DOHH2 (cell line): ENCODE measurements around the gene TEX10.

Experiments
- H3F3A ChIP-seq: fragments of 200-600 bp; sonication (generic), shearing (Covaris generic); 2 replicates; pipeline ENCODE4 v1.6.0; 2016; ENCODE audit warnings: antibody characterized with exemption, mild to moderate bottlenecking; ENCODE audit not compliant: control insufficient read depth, insufficient read depth
- H3K27ac ChIP-seq: fragments of 200-600 bp; sonication (generic); 2 replicates; pipeline ENCODE4 v1.5.1; 2014; ENCODE audit warnings: low read depth, mild to moderate bottlenecking, low read length, moderate library complexity
- H3K27me3 ChIP-seq: fragments of 200-600 bp; sonication (generic); 2 replicates; pipeline ENCODE4 v1.6.1; 2014; ENCODE audit warnings: mild to moderate bottlenecking, low read length, mixed read lengths; ENCODE audit not compliant: control insufficient read depth
- H3K36me3 ChIP-seq: fragments of 200-600 bp; sonication (generic); 2 replicates; pipeline ENCODE4 v1.6.1; 2014; ENCODE audit warnings: mild to moderate bottlenecking, low read length, moderate library complexity, mixed read lengths; ENCODE audit not compliant: control insufficient read depth
- H3K4me1 ChIP-seq: fragments of 200-600 bp; sonication (generic); 2 replicates; pipeline ENCODE4 v1.6.1; 2014; ENCODE audit warnings: mild to moderate bottlenecking, low read length, mixed read lengths; ENCODE audit not compliant: control insufficient read depth
- H3K4me2 ChIP-seq: fragments of 200-600 bp; sonication (generic); 2 replicates; pipeline ENCODE4 v1.6.0; 2014; ENCODE audit warnings: mild to moderate bottlenecking, low read length, moderate library complexity
- H3K4me3 ChIP-seq: fragments of 200-600 bp; sonication (generic); 2 replicates; pipeline ENCODE4 v1.5.1; 2014; ENCODE audit warnings: mild to moderate bottlenecking, low read length, mixed read lengths
- H3K79me2 ChIP-seq: fragments of 200-600 bp; sonication (generic); 2 replicates; pipeline ENCODE4 v1.6.1; 2014; ENCODE audit warnings: mild to moderate bottlenecking, low read length, mixed read lengths; ENCODE audit not compliant: control insufficient read depth
- H3K9me2 ChIP-seq: fragments of 200-600 bp; sonication (generic); replicated peaks from 2 replicates; pipeline ENCODE4 v1.6.1; 2014; ENCODE audit warnings: mild to moderate bottlenecking, low read length, mixed read lengths; ENCODE audit not compliant: control insufficient read depth
- H3K9me3 ChIP-seq: fragments of 200-600 bp; sonication (generic); 2 replicates; pipeline ENCODE4 v1.6.1; 2014; ENCODE audit warnings: antibody characterized with exemption, low read length, mixed read lengths; ENCODE audit not compliant: control insufficient read depth, insufficient read depth
- H4K20me1 ChIP-seq: fragments of 200-600 bp; sonication (generic); 2 replicates; pipeline ENCODE4 v1.6.0; 2014; ENCODE audit warnings: low read depth, mild to moderate bottlenecking, antibody characterized with exemption, low read length, moderate library complexity; ENCODE audit not compliant: control insufficient read depth, insufficient read depth
- EZH2phosphoT487 ChIP-seq: fragments of 200-600 bp; sonication (generic); IDR thresholded peaks from 2 replicates; pipeline ENCODE4 v1.6.1; 2017; ENCODE audit warnings: borderline replicate concordance, mild to moderate bottlenecking, antibody characterized with exemption, low read length, moderate library complexity, mixed read lengths
- TF ChIP-seq, protein P1 (sequence below): fragments of 200-600 bp; sonication (generic); IDR thresholded peaks from one replicate; pipeline ENCODE4 v1.5.1; 2014; ENCODE audit warnings: antibody characterized with exemption, mild to moderate bottlenecking, low read depth, low read length; ENCODE audit not compliant: poor library complexity, severe bottlenecking

Gene TEX10

DNA sequence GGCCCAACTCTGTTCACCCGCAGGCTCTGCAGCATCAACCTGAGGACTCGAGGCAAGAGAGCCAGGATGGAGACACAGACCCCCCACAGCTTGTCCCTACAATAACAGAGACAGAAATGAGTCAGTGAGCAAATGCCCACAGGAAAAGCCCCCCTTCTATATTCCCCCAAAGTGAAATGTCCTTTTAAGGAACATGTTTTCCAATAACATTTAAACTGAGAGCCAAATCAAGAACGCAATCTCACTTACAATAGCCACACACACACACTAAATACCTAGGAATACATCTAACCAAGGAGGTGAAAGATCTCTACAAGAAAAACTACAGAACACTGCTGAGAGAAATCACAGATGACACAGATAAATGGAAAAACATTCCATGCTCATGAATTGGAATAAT lies 49.0 kb downstream of the TEX10 start:
- H3K9me3 ChIP-seq = no peaks in the 10 kb centered on the region
- no peak overlapping the region for H3K4me3 ChIP-seq
- no peaks in the 10 kb centered on the region for H4K20me1 ChIP-seq
- TF ChIP-seq EZH2phosphoT487 = no peak
- TF ChIP-seq, protein P1, sequence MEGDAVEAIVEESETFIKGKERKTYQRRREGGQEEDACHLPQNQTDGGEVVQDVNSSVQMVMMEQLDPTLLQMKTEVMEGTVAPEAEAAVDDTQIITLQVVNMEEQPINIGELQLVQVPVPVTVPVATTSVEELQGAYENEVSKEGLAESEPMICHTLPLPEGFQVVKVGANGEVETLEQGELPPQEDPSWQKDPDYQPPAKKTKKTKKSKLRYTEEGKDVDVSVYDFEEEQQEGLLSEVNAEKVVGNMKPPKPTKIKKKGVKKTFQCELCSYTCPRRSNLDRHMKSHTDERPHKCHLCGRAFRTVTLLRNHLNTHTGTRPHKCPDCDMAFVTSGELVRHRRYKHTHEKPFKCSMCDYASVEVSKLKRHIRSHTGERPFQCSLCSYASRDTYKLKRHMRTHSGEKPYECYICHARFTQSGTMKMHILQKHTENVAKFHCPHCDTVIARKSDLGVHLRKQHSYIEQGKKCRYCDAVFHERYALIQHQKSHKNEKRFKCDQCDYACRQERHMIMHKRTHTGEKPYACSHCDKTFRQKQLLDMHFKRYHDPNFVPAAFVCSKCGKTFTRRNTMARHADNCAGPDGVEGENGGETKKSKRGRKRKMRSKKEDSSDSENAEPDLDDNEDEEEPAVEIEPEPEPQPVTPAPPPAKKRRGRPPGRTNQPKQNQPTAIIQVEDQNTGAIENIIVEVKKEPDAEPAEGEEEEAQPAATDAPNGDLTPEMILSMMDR = no peak
- H3K27me3 ChIP-seq = no peaks in the 10 kb centered on the region
- H3K4me1 ChIP-seq = no peaks in the 10 kb centered on the region
- no peak overlapping the region for H3K4me2 ChIP-seq
- H3K36me3 ChIP-seq = peaks cover 95% of the 10 kb centered on the region
- no peaks in the 10 kb centered on the region for H3K9me2 ChIP-seq
- no peaks in the 10 kb centered on the region for H3F3A ChIP-seq
- no peak overlapping the region for H3K27ac ChIP-seq
- peaks cover 39% of the 10 kb centered on the region for H3K79me2 ChIP-seq

DNA sequence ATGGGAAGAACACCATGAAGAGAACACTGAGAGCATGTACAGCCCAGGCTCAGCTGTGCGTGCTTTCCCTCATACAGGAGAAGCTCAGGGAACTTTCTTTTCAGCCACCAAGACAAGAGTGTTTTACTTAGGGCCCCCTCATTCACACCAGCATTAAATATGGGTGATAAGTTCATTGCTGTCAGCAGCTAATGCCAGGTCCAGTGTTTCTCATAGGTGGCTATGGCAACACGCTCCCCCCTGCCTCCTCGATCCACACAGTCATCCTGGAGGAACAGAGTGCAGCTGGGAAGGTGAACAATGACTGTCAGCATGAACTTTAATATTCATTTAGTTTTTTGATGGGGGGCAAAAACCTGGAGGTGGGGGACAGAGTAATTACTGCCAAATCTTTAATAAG lies 54.4 kb downstream of the TEX10 start:
- H4K20me1 ChIP-seq = no peaks in the 10 kb centered on the region
- H3K9me3 ChIP-seq = no peaks in the 10 kb centered on the region
- H3K9me2 ChIP-seq = no peaks in the 10 kb centered on the region
- no peaks in the 10 kb centered on the region for H3K27me3 ChIP-seq
- no peak overlapping the region for H3K4me3 ChIP-seq
- no peaks in the 10 kb centered on the region for H3K4me1 ChIP-seq
- H3K4me2 ChIP-seq = no peak overlapping the region
- H3K27ac ChIP-seq = no peak overlapping the region
- H3F3A ChIP-seq = no peaks in the 10 kb centered on the region
- no peak for TF ChIP-seq EZH2phosphoT487
- TF ChIP-seq, protein P1 = no peak
- H3K36me3 ChIP-seq = peaks cover 76% of the 10 kb centered on the region
- H3K79me2 ChIP-seq = peaks cover 1% of the 10 kb centered on the region; the same call in 1 of the 2 replicates

DNA sequence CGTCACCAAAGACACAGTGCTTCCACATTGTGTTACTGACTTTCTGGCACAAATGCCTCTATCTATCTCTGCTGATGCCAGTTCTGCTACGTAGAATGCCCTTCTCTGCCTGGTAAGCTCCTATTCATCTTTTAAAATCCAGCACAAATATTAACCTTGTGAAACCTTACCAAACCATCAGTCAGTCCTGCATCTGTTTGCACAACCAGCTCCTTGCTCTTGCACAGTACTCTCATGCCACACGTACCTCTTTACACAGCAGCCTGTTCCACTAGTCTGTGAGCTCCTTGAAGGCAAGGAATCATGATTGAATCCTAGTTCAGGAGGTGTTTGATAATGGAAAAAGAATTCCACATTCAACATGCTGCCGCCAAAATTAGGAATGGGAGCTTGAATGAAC lies 56.3 kb downstream of the TEX10 start:
- Histone ChIP-seq H3K9me2 (no peaks in the 10 kb centered on the region), H4K20me1 (no peaks in the 10 kb centered on the region), H3K4me1 (no peaks in the 10 kb centered on the region), H3K27ac (no peak overlapping the region), H3K79me2 (no peaks in the 10 kb centered on the region), H3K4me2 (no peak overlapping the region), H3K9me3 (no peaks in the 10 kb centered on the region), H3K4me3 (no peak overlapping the region), H3K36me3 (peaks cover 73% of the 10 kb centered on the region), H3K27me3 (no peaks in the 10 kb centered on the region), H3F3A (no peaks in the 10 kb centered on the region)
- TF ChIP-seq, protein P1 = no peak
- TF ChIP-seq EZH2phosphoT487 = no peak

DNA sequence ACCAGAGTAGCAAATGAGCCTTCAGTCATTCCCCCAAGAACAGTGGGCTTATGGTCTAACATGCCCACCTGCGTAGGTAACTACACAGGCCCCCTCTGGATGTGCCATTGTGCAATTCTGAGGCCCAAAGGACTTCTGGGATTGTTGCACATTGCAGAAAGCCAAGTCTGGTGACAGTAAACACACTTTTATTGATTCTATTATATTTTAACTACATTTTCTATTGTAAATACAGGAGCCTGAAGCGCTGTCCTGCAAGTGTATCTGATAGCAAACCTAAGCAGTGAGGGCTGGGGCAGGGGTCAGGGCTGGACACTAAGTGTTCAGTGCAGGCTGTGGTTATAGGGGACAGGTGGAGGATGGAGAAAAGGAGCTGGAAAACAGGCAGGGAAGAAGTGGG lies 57.5 kb downstream of the TEX10 start:
- H3K4me3 ChIP-seq = no peak overlapping the region
- H4K20me1 ChIP-seq = no peaks in the 10 kb centered on the region
- no peak overlapping the region for H3K27ac ChIP-seq
- H3K27me3 ChIP-seq = no peaks in the 10 kb centered on the region
- no peaks in the 10 kb centered on the region for H3K9me3 ChIP-seq
- H3K79me2 ChIP-seq = no peaks in the 10 kb centered on the region
- H3F3A ChIP-seq = no peaks in the 10 kb centered on the region
- TF ChIP-seq, protein P1 = no peak
- no peaks in the 10 kb centered on the region for H3K4me1 ChIP-seq
- peaks cover 64% of the 10 kb centered on the region for H3K36me3 ChIP-seq
- H3K4me2 ChIP-seq = no peak overlapping the region
- no peaks in the 10 kb centered on the region for H3K9me2 ChIP-seq
